GM18907 (cell line): ENCODE measurements around the gene SRGAP2C.
"Not testable (repeated sequence)": the region's sequence is repeated elsewhere in the genome, so short reads cannot be mapped to it uniquely, and the experiment has no call there.

Source experiments
- ATAC-seq: cut with Tn5 transposase; IDR thresholded peaks from one replicate; pipeline ENCODE4 v1.9.1; 2021; ENCODE audit warnings: mild to moderate bottlenecking, moderate library complexity; ENCODE audit not compliant: unreplicated experiment

Gene SRGAP2C

DNA sequence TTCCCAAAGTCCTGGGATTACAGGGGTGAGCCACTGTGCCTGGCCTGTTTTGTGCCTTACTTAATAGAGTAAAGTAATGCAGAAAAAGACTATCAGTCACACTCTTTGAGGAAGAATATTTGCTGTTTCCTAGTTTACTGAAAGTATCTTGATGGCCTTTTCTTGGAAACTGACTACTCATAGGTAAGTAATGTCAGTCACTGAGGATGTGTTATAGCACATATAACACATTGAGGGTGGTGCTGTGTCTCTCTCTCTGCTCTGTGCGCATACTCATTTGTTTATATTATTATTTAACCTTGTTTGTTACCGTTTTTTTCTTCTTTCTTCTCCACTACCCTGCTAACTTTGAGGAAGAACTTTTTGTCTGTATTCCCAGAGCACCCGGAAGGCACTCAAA, 93.4 kb downstream of the SRGAP2C start:
- ATAC-seq: not testable (repeated sequence)

DNA sequence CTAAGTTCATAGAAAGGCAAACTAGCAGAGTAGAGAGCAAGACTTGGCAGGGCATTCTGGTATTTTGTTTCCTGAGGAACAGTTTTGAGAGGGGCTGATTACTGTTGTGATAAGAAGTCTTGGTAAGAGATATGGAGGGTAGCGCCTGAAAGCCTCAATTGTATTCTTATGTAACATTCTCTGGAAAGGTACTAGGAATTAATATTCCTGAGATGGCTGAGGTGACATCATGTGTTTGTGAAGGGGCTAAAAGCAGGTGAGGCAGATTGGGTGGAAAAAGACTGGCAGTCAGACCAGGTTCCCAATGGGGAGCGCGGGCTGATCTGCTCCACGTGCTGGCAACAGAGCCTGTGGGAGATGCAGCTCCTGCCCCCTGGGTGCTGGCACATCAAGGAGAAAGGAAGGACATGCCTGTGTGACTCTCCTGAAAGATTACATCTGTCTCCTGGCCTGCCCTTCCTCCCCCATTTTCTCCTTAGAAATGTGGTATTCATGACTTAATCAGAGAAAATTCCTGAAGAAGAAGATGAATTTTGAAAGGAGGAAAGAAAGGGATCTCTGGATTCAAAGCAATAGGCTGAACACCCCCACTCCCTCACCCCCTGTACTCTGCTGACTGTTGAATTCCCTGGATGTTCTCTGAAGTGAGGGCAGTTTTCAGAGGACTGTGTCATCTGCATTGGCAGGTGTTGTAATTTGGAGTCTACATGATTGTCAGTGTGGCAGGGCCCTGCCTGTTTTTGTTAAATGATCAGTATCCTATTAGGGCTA, 94.2 kb downstream of the SRGAP2C start:
- ATAC-seq: not testable (repeated sequence)

DNA sequence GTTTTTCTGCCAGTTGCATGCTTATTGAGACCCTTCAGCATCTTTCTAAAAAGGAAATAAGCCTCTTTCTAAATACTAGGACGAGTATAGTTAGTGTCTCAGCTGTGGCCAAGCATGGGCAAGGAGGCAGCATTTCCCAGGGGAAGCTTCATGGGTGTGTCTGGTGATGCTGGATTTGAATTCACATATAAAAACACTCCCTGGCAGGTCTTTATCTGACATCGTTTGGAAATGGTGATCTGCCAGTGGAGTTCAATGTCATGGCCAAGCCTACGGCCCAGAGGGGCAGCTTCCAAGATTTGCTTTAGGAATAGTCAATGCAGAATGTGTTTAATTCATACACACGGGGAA, 94.7 kb downstream of the SRGAP2C start:
- not testable (repeated sequence) for ATAC-seq

DNA sequence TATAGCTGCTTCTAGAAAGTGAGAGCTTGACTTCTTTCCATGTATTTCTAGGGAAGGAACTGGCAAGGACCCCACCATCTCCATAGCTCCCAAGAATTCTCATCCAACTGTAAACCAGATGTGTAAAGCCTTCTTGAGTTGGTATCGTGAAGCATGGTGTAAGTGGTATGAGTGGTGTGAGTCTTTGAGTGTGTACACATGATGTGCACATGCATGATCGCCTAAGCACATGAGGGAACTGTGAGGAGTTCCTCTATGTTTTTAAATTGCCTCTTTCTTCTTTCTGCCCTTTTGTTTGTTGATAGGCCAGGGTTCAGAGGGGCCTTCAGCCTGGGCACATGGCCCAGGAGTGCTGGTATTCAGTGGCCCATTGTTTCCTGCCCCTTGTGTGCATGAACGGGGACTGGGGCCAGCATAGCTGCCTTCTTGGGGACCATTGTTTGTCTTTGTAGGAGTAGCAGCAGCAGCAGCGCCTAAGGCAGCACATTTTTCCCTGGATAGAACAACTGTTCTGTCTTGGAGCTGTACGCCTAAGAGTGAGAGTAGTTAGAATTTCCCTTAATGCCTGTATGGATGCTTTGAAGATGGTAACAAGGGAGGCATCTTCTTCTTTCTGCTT, 96.0 kb downstream of the SRGAP2C start:
- ATAC-seq: not testable (repeated sequence)

DNA sequence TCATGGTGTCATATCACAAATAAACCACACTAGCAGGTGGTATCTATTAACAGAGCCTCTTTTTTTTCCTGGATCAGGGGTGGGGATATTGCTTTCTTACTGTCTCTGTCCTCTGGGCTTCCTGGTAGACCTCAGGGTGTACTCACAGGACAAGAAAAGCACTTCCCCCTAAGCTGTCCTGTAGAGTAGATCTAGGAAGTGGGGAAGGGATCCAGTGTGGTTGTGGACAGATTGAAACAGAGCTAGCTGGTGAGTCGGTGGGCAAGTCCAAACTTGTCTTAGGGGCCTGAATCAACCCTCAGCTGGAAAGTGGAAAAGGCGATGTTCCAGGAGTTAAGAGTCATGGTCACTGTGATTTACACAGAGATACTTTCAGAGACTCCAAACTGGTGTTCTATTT, 96.7 kb downstream of the SRGAP2C start:
- ATAC-seq: not testable (repeated sequence)

DNA sequence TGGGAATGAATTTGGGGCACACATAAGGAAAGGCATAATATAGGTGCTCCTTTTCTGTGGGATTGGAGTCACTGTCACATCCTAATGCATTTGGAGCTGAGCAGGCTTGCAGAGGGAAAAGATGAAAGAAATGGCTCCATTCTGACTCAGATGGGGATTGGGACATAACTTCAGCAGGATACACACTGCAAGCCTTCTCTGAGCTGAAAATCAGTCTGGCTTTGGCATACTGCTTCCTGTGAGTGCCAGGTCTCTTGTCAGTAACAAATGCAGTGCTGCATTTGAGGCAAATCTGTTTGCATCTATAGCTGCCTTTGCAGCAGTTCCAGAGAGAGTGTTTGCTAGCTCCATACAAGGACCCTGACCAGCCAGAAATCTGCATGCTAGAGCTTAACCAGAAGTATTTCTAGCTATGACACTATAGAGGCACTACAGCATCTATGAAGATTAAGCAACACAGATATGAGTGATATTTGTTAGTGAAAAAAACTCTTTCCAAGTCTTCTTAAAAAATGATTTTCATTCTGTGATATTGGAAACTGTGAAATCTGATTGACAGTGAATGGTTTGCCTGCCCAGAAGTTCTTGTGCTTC, 98.9 kb downstream of the SRGAP2C start:
- ATAC-seq: not testable (repeated sequence)

DNA sequence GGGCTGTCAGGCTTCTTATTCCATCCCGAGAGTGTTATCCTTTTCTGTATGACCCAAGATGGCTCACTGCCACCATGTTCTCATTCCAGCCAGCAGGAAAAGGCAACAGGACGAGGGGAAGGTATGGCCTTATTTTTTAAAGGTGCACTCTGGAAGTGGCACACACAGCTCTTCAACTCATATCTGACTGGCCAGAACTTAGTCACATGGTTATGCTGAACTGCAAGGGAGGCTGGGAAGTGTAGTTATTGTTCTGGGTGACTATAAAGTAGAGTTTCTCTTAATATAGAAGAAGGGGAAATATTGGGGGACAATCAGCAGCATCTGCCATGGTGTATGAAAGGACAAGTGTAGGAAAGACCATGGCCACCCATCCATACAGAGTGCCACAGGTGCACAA, 107.8 kb downstream of the SRGAP2C start:
- not testable (repeated sequence) for ATAC-seq

DNA sequence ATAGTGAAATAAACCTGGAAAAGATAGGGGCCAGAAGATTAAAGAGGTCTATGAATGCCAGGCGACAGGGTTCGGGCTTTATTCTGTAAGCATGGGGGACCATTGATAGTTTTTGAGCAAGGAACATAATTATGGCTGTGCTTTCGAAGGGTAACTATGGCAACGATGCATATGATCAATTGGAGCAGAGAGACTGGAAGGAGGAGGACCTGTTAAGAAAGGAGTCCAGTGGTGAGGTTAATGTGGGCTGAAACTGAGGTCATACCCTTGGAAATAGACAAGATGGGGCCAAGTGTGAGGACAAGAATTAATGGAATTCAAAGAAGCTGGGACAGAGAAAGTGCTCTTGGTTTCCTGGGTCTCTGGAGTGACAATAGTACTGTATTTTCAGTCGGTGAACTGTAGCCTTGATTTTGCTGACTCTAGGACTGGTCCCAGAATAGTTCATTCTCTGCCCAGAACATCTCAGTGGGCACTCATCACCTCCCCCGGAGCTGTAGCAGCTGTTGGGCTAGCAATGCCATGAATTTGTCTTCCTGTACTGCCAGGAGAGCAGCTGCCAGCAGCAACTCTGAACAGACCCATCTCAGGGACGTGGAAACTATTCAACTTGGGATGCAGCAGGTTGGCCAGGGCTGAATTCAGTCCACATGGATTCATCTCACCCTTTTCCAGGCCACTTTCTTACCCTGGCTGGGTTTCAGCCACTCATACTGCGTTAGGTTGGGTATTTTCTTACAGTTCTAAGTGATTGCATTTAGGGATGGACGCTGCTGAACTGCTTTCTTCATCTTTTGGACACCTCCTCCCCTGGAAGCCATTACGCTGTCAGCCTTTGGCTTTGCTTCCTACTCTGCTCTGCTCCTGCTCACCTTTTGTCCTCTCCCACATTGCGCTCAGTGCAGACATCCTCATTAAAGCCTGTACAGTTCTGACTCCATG, 108.8 kb downstream of the SRGAP2C start:
- ATAC-seq: not testable (repeated sequence)

DNA sequence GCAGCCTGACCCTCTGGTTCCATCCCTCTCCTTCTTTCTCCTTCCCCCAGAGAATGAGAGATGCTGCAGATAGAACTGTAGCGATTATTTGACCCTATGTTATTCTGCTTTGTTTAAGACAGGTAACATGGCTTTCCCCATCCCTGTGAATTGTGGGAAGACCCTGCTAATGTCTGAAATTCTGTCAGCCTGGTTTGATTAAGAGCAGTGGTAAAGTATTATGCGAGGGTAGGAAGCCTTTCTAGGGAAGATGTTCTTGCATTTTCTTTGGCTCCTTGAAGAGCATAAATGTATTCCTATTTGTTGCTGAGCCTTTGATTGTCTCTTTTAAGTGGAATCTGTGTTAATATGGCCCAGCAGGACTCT, 109.4 kb downstream of the SRGAP2C start:
- not testable (repeated sequence) for ATAC-seq

DNA sequence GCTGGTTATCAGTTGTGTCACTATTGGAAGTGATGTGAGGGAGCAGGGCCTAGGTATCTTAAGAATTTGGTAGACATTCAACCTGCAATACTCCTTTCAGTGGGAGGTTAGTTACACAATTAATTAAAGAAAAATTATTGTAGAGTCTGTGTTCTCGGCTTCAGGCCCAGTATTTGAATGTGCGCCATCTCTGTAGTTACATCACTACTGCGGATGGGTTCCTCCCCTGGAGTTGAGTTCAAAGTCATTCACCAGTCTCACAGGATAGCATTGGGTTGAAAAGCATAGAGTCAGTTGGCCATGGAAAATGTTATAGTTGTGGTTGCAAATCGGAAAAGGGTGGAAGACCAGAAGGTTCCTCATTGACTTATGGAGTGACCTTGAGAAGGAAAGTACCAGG, 111.8 kb downstream of the SRGAP2C start:
- not testable (repeated sequence) for ATAC-seq

DNA sequence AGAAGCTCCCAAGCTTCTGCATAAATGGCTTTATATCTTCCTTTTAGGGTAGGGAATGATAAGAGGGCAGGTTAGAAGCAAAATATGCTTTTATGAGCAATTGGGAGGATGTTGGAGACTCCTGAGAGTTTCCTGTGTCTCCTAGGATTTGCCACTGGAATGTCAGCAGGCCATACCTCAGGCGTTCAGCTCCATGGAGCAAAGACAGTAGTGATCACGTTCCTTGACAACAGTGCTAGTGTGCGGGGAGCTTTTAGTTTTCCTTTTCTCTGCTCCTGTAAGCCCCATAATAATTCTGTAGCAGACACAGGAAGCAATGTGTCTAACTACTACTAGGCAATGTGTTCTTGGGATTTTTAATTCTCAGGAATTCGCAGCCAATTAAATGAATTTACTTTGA, 113.8 kb downstream of the SRGAP2C start:
- not testable (repeated sequence) for ATAC-seq

DNA sequence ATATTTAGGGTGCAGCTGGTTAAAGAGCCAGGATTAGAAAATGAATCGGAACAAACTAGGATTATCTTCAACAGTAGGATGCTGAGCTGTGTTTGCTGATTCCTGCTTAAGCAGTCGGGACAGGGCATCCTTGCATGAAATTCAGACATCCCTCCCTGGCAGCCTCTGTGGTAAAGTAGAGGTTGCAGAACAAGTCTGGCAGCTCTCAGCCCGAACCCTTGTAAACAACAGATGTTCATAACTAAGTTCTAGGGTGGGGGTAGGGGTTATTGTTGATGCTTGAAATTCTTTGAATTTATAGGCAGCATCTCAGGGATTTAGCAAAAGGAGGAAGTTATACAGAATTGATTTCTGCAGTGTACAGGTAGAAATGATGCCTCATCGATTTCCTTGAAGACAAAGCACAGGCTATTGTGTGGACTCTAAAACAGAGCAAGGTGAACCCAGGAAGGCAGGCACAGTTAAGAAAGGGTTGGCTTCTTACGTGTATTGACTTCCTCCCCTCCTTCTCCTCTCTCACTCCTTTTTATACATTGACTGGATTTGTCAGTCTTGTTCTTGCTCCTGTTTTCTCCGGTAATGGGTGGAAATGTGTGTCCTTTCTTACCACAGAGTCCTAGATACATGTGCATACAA, 114.9 kb downstream of the SRGAP2C start:
- not testable (repeated sequence) for ATAC-seq

DNA sequence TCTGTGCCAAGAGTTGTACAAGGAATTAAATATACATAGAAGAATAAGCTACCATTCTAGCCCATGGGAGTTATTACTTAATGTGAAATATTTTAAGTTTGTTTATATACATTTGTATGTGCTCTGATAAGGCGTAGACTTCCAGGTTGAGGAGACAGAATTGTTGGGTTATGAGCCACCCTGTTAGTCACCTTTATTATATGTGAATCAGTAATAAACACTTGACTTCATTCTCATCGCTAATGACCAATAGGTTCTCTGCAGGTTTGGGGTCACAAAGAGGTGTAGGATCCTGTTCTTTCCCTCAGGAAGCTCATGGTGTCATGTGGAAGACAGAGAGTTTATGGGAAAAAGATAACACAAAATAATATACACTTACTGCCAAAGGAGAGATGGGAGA, 117.1 kb downstream of the SRGAP2C start:
- ATAC-seq: not testable (repeated sequence)

DNA sequence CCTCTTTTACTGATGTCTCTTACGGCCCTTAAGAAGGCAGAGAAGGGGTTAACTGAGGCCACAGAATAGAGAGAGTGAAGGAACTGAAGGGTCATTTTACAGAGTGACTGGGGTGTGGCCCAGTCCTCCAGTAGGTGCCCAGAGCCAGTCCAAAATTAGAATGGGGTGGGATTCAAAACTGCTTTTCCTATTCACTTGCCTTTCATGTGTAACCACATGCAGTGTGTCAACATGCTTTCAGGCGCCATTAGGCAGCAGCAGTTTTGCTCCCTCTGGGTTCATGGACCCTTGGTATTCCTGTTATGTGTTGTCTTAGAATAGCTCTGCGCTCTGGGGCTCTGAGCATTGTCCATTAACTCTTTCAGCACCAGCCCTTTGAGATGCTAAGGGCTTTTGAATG, 123.0 kb downstream of the SRGAP2C start:
- ATAC-seq: not testable (repeated sequence)

DNA sequence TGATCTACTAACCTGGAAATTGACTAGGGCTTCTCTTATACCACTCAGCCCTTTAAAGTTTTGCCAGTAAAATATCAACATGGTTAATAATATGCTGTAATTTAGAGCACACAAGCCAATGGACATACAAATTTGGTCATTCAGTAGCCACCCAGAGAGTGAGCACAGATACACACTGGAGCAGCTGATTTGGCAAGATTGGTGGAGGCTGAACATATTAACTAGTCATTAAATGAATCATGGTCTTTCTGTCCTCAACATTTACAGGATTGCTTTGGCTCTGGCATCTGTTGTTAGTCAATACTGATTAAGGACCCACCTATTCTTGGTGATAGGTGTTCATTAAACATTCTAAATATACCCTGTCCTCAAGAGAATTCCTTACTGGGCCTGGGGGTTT, 130.7 kb downstream of the SRGAP2C start:
- not testable (repeated sequence) for ATAC-seq

DNA sequence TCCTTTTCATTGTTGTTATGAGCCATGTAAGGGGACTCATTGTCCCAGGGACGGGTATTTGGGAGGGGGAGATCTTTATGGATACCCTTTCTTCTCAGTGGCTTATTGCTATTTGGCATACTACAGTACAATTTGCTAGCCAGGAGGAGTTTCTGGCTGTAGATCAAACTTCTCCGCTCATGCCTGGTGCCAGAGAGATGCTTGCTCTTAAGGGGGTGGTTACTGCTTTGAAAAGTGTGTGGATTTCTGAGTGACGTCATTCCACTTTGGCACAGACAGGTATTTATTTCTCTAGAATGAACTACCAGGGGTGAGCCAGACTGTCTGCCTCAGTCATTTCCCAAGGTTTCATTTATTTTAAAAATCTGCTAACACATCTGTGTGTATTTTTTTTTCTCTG, 131.3 kb downstream of the SRGAP2C start:
- ATAC-seq: not testable (repeated sequence)

DNA sequence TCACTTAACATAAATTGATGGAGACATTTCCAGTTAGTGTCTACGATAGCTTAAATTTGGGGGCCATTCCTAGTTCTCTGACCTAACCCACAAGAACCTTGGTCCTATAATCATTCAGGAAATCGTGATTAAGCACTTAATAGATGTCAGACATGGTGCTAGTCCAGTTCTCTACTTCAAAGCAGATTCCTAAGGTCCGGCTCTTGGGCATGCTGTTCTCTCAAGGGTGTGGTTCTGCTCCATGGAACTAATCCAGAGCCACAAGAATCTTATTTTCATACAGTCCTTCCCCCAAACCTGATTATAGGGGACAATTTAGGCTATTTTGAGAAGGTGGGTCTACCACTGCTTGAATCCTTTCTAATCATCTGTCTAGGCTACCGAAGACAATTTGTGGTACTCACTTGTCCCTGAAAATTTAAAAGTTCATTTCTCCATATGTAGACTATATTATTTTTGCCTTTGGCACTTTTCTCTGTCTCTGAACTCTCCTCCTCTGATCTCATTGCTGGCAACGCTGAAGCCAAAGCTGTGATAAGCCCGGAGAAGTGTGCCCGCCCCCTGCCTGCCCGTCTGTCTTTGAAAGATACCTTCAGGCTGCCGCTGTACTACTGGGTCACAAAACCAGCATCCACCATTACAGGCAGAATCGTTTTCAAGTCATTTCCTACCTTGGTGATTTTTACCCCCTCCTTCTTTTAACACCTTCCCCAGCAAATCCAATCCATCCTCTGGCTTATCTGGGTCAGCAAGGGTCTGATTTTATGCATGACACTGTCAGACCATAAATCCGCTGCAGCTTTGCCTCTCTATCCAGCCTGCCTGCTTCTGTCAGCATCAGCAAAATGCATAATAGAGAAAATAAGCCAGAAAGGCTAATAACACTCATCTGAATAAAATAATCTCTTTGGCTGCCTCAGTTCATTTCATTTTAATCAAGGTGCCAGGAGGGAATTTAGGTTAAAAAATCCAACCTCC, 133.0 kb downstream of the SRGAP2C start:
- not testable (repeated sequence) for ATAC-seq

DNA sequence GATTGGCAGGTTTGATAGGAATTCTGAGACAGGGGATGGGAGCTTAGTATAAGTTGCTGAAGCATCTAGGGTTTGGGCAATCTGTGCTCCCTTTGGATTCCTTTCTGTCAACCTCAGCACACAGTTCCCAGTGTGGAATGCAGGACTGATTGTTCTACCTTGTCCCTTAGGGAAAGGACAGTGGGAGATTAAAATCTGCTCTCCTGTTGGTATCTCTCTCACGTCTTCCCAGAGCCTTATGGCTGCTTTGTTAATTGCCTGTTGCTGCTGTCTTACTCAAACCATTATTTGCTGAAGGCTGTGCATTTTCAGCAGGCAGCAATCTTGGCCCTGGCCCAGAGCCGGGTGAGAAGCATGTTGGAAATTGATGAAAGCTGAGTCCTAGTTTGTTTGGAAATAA, 133.9 kb downstream of the SRGAP2C start:
- not testable (repeated sequence) for ATAC-seq

DNA sequence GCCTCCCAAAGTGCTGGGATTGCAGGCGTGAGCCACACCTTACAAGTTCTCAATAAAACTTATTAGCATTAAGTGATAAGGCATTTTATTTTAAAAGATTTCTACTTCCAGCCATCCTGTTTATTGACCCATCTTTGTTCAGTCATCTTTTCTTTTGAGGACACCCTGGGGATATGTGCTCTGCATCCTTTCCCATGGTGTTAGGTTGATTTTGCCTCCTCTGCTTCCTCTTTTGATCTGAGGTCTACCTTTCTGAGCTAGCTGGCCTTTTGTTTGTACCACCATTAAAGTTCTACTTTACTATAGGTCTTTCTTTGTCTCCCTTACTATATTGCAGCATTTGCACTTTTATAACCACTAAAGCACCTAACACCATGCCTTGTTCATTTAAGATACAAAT, 136.9 kb downstream of the SRGAP2C start:
- not testable (repeated sequence) for ATAC-seq
